DMS53 treated with DMSO at 0.1 percent for 48 hours (cell line): ENCODE results near the gene CLEC4C.
"Not testable (repeated sequence)": the region's sequence is repeated elsewhere in the genome, so short reads cannot be mapped to it uniquely, and the experiment has no call there.

ENCODE experiments used
- DNase-seq: peaks from one replicate; lab custom pipeline; 2025; ENCODE audit not compliant: unreplicated experiment; lab: John Stamatoyannopoulos, UW

Gene CLEC4C, protein sequence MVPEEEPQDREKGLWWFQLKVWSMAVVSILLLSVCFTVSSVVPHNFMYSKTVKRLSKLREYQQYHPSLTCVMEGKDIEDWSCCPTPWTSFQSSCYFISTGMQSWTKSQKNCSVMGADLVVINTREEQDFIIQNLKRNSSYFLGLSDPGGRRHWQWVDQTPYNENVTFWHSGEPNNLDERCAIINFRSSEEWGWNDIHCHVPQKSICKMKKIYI

DNA sequence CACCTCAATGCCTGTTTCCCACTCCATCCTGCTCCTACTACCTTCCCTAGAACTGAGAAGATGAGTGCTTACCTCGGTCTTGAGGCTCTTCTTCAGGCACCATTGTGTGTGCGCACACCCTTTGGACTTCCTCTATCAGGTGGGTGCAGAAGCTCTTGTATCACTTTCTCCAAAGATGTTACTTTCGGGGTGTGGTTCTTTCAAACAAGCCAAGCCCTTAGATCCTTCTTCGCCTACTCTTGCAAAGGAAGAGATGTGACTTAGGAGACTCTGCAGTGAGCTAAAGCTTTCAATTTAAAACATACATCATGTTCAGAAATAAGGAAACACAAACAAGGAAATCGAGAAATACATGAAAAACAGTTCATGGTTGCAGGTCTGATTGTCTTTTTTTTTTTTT is at the start of gene CLEC4C:
CLEC4C (minus strand) TSS at position 130 of the 400 bp plus-strand sequence; CDS start at position 103, 27 bp downstream.
- no peak for DNase-seq

DNA sequence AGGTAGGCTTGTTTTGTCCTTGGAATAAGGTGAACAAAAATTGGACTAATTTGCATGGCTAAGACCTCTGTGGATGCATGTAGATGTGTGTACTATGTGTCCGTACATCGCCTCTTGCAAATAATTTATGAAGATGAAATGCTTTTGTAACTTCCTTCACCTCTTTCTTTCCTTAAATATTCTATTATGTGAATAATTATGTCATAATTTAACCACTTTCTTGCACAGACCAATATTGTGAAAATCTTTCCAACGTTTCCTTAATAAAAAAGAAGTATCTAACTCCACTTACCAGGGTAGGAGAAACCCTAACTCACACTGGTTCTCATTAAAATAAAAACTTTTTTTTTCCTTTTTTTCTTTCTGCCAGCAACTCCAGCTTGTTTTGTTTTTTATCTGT is 46.0 kb upstream of the CLEC4C start:
- no peak for DNase-seq

DNA sequence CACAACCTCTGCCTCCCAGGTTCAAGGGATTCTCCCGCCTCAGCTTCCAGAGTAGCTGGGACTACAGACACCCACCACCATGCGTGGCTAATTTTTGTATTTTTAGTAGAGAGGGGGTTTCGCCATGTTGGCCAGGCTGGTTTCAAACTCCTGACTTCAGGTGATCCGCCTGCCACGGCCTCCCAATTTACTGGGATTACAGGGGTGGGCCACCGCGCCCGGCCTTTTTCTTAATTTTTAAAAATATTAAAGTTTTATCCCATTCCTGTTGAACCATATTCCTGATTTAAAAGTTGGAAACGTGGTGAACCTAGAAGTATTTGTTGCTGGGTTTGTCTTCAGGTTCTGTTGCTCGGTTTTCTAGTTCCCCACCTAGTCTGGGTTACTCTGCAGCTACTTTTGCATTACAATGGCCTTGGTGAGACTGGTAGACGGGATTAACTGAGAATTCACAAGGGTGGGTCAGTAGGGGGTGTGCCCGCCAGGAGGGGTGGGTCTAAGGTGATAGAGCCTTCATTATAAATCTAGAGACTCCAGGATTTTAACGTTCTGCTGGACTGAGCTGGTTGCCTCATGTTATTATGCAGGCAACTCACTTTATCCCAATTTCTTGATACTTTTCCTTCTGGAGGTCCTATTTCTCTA is 41.8 kb upstream of the CLEC4C start, which contains the start of gene NANOG:
NANOG (plus strand) TSS at position 519 of the 645 bp plus-strand sequence. CDS start 213 bp downstream, outside the sequence.
- DNase-seq: not testable (repeated sequence)

DNA sequence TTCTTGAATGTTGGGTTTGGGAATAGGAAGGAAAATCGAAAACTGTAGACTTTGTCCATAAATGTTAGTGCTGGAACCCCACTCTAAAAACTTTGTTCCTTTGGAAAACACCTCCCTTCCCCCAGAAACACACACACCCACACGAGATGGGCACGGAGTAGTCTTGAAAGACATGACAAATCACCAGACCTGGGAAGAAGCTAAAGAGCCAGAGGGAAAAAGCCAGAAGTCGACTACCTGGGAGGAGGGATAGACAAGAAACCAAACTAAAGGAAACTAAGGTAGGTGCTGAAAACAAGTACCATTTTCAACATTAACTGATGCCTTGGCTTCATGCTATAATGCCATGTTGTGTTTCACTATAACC is 41.1 kb upstream of the CLEC4C start:
- DNase-seq: no peak

DNA sequence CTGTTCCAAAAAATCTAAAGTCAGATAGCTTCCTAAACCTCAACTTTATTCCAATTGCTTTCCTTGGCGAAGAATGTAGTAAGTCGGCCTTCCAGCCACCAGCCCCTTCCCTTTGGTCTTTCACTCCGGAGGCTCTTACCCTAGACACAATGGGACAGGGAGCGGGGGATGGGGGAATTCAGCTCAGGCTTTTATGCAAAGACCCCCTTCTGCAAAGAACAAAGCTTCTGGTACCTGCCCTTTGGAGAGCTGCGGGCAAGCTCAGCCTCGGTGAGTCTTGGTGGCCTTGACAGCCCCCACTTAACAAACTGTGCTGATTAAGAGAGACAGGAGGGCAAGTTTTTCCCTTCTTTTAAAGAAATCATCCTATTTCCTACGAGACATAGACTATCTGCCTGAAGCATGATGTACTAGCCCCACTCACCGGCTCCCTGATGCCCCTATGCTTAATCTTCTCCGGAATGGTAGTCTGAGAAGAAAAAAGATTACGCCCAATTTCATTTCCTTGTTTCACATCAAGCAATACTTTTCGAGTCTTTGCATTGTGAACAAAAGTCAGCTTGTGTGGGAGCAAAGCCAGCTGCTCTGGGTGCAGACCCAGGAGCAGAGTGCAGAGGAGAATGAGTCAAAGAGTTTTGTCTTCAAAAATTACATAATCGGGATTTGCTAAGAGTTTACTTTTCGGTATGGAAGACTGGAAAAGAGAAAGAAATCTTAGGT is 40.6 kb upstream of the CLEC4C start:
- no peak for DNase-seq

DNA sequence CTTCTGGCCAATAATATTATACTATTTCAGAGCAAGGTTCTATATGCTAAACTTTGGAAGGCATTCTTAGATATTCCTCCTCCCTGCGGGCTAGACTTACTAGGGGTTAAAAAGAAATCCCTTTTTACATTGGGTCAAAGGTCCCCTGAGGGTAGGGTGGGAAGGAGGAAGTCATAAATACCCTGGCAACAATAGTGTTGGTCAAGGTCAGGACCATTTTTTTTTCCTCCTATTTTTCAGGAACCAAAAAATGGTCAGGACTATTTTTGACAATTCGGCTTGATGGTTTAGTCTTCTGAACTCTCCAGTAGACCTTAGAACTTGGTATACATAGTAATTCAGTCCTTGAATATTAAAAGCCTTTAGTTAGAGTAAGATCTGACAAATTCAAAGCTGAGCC is 37.5 kb upstream of the CLEC4C start:
- no peak for DNase-seq

DNA sequence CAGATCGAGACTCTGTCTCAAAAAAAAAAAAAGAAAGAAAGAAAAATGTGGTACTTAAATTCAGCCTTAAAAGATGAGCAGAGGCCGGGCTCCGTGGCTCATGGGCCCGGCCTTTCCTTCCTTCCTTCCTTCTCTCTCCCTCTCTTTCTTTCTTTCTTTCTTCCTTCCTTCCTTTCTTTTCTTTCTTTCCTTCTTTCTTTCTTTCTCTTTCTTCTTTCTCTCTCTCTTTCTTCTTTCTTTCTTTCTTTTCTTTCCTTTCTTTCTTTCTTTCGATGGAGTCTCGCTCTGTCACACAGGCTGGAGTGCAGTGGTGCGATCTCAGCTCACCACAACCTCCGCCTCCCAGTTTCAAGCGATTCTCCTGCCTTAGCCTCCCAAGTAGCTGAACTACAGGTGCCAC is 36.3 kb upstream of the CLEC4C start:
- DNase-seq: not testable (repeated sequence)

DNA sequence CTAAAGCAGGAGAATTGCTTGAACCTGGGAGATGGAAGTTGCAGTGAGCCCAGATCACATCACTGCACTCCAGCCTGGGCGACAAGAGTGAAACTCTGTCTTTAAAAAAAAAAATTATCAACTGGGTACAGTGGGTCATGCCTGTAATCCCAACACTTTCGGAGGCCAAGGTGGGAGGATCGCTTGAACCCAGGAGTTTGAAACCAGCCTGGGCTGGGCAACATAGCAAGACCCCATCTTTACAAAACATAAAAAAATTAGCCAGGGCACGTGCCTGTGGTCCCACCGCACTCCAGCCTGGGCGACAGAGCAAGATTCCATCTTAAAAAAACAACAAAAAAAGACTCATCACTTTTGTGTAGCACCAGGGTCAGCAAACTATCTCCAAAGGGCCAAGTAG is 34.9 kb upstream of the CLEC4C start:
- DNase-seq: no peak

DNA sequence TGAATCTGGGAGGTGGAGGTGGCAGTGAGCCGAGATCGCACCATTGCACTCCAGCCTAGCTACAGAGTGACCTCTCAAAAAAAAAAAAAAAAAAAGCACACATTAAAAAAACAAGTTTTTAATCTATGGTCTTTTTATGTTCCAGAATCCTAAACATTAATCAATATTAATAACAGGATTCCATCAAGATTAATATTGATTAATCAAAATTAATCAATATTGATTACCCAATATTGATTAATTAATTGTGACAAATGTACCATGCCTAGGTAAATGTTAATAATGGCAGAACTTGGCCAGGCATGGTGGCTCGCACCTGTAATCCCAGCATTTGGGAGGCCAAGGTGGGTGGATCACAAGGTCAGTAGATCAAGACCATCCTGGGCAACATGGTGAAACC is 34.1 kb upstream of the CLEC4C start:
- DNase-seq: no peak

DNA sequence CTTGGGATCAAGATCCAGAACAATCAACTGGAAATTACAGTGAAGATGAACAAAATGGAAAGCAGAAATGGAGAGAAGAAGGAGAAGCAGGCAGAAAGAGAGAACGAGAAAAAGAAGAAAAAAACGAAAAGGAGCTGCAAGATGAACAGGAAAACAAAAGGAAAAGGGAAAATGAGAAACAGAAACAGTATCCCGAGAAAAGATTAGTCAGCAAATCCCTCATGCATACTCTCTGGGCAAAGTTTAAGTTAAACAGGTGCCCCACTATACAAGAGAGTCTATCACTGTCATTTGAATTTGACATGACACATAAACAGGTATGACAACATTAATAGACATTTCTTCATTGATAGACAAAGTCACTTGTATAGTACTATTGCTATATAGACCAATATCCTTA is 22.8 kb upstream of the CLEC4C start:
- DNase-seq: no peak

DNA sequence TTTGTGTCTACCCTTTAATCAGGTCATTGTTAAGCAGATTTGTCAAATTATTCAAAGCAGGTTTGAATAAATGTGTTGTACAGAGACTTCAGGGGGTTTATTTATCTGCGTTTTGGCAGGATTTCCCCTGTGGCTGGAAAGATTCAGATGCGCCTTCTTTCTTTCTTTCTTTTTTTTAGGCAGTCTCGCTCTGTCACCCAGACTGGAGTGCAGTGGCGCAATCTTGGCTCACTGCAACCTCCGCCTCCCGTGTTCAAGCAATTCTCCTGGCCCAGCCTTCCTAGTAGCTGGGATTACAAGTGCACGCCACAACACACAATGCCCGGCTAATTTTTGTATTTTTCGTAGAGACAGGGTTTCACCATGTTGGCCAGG is 11.6 kb upstream of the CLEC4C start:
- no peak for DNase-seq

DNA sequence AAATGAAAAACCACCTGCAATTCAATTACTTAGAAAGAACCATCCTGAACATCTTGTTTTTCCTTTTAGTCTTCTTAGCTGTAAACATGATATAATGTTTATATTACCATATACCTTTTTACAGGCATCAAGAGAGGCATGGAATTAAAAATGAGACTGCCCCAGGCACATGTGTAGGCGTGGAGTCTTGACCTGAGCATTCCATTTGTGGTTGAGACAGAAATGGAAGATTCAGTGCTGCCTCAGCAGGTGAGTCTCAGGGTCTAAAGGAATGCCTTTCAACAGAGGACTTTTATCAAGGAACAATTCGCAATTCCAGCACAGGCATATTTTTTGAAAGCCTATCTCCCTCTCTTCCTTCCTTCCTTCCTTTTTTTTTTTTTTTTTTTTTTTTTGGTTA is 9.8 kb upstream of the CLEC4C start:
- no peak for DNase-seq

DNA sequence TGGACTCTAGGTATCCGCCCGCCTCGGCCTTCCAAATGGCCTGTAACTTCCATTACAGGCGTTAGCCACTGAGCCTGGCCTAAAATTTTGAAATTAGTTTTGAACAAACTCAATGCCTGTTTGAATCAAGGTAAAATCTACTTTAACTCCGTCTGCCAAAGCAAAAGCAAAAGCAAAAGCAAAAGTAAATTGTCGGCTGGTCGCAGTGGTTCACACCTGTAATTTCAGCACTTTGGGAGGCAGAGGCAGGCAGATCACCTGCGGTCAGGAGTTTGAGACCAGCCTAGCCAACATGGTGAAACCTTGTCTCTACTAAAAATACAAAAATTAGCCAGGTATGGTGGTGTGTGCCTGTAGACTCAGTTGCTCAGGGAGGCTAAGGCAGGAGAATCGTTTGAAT is 8.5 kb upstream of the CLEC4C start:
- DNase-seq: not testable (repeated sequence)

DNA sequence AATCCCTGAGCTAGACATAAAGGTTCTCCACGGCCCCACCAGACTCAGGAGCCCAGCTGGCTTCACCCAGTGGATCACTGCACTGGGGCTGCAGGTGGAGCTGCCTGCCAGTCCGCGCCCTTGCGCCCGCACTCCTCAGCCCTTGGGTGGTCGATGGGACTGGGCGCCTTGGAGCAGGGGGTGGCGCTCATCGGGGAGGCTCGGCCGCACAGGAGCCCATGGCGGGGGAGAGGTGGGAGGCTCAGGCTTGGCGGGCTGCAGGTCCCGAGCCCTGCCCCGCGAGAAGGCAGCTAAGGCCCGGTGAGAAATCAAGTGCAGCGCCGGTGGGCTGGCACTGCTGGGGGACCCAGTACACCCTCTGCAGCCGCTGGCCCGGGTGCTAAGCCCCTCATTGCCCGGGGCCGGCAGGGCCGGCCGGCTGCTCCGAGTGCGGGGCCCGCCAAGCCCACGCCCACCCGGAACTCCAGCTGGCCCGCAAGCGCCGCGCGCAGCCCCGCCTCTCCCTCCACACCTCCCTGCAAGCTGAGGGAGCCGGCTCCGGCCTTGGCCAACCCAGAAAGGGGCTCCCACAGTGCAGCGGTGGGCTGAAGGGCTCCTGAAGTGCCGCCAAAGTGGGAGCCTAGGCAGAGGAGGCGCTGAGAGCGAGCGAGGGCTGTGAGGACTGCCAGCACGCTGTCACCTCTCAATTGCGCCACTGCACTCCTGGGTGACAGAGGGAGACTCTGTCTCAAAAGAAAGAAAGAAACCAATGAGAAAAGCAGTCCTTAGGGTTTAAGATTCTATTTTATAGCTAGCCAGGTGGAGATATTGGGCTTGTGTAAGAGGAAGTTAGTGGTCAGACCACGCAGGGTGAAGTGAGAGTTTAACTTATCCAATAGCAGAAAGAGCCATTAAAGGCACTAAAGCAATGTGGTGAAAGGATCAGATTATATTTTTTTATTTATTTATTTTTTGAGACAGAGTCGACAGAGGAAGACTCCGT is 5.1 kb upstream of the CLEC4C start:
- DNase-seq: not testable (repeated sequence)

DNA sequence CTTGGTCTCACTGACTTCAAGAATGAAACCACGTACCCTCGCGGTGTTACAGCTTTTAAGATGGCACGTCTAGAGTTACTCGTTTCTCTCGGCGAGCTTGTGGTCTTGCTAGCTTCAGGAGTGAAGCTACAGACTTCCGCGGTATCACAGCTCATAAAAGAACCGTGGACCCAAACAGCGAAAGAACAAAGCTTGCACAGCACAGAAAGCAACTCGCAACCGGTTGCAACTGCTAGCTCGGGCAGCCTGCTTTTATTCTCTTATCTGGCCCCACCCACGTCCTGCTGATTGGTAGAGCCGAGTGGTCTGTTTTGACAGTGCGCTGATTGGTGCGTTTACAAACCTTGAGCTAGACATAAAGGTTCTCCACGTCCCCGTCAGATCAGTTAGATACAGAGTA is 4.2 kb upstream of the CLEC4C start:
- no peak for DNase-seq

DNA sequence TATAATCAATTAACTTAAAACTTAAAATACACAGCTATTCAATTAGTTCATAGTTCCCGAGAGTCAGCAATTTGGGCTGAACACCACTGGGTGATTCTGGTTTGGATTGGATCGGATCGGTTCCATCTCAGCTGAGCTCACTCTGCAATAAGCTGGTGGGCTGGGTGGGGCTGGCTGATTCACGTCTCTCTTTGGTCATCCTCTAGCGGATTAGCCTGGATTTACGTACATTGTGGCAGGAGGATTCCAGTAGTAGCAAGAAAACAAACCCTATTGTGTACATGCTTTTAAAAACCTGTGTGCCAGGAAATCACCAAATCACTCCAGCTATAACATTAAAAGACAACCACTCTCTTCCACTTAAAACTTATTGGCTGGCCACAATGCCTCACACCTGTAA is 3.2 kb upstream of the CLEC4C start:
- DNase-seq: no peak

DNA sequence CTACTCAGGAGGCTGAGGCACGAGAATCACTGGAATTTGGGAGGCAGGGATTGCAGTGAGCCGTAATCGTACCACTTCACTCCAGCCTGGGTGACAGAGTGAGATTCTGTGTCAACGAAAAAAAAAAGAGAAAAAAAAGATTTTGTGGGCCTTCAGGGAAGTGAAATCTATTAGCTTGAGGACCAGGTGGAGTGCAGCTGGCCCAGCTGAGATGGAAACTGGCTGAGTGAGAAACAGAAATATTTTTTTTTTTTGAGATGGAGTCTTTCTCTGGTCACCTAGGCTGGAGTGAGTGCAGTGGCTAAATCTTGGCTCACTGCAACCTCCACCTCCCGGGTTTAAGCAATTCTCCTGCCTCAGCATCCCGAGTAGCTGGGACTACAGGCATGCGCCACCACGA is 2.3 kb upstream of the CLEC4C start:
- DNase-seq: no peak

DNA sequence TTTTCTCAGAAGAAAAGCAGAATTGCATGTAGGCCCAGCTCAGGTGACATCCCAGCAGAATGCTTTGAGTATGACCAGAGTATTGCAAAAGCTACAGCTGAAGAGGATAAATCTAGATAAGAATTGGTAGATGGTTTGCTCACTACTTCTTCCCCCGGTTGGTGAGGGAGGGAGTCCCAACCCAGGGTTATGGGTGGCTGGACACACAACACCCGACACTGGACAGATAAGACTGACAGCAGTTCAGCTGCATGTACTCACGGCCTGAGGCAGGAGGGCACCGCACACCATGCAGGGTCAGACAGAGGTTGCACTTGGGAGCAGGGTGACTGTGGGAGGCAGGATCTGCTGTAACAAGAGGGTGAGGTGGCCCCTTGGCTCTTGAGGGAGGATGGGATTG is 1.7 kb upstream of the CLEC4C start:
- no peak for DNase-seq

DNA sequence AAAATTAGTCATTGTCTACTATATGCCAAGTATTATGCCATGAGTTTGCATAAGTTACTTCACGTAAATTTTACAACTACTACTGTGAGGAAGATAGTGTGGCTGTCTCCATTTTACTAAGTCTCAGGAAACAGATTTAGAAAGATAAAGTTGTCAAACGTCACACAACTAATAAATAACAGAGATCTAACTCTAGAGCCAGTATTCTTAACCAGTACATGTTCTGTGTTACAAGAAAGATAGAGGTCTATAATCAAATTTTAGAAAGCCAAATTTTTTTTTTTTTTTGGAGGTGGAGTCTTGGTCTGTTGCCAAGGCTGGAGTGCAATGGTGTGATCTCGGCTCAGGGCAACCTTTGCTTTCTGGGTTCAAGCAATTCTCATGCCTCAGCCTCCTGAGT is 14.2 kb downstream of the CLEC4C start:
- no peak for DNase-seq

DNA sequence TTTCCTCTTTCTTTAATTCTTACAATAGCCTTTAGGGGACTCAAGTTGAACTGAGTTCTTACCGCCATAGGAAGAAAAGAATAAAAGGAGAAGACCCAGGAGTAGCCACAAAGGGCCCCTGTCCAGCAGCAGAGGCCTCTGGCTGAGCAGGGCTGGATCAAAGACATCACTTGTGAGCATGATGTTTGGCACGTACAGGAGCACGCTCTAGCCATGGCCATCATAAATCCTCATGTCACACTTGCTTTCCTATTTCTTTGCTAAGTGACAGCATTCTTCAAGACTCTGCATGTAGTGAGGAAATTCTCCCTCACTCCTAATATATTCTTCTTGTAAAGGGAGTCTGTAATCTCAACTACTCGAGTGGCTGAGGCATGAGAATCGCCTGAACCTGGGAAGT is 15.7 kb downstream of the CLEC4C start:
- no peak for DNase-seq

DNA sequence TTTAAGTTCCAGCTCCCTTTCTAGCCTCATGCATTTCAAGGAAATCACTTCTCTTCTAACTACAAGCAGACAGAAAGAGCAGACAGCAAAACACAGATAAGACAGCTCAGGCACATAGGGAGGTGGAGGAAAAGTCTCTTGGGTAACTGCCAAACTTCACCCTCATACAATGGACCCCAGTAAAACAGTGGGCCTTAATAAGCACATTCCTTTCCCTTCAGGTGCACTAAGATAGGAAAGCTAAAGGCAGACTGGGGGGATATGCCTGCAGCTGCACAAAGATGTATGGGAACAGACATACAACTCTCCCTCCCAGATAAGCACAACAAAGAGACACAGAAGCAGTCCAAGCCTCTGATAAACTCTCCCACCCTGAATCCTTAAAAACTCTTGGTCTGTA is 16.2 kb downstream of the CLEC4C start:
- DNase-seq: not testable (repeated sequence)
